Measurements from ENCODE around the gene IMPA2.

GRCh38 chr18:12056884-12057402, 75.6 kb downstream of the IMPA2 start:
- TF ChIP-seq CTCF (conservative IDR thresholded peaks at IDR 0.05; ENCODE audit: low read depth, low read length) (no peak), EZH2 (IDR thresholded peaks at IDR 0.05; ENCODE audit: borderline replicate concordance, low read depth, low read length, poor library complexity, severe bottlenecking) (no peak)

Data from A673 (cell line).